ENCODE measurements around the gene ENOSF1.

DNA sequence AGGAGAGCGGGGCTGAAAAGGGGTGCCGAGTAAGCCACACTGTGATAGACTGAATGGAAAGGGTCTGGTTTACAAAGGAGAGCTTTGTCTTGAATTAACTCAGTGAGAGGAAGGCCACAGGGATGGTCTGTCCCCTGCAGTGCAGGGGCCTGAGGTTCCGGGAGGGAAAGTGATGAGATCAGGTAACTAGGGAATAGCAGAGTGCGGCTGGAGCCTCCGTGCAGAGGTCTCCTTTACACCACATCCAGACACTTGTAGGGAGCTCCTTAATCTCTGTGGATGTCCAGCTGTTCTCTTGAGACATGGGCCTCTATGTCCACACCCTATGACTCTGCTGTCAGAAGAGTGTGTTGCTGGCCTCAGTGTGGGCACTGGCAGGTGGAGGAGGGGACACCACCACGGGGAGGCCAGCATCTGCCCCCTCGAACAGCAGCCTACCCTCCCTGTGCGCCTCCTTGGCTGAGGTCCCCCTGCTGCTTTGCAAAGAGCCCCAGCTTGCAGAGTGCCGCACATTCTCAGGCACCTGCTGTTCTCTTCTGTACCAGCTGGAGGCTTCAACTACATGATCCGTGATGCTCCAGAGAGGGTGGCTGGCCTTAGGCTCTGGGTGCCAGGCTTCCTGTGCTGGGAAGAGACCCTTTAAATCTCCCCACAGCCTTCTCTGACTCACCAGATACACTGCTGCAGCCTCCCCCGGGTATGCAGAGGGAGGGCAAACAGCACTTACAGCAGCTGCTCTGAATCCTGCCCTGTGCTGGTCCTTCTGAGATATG is 25.9 kb downstream of the ENOSF1 start:
- no peak for TF ChIP-seq RAD21 (IDR thresholded peaks at IDR 0.05; ENCODE audit: low read length)
- TF ChIP-seq, protein P1, sequence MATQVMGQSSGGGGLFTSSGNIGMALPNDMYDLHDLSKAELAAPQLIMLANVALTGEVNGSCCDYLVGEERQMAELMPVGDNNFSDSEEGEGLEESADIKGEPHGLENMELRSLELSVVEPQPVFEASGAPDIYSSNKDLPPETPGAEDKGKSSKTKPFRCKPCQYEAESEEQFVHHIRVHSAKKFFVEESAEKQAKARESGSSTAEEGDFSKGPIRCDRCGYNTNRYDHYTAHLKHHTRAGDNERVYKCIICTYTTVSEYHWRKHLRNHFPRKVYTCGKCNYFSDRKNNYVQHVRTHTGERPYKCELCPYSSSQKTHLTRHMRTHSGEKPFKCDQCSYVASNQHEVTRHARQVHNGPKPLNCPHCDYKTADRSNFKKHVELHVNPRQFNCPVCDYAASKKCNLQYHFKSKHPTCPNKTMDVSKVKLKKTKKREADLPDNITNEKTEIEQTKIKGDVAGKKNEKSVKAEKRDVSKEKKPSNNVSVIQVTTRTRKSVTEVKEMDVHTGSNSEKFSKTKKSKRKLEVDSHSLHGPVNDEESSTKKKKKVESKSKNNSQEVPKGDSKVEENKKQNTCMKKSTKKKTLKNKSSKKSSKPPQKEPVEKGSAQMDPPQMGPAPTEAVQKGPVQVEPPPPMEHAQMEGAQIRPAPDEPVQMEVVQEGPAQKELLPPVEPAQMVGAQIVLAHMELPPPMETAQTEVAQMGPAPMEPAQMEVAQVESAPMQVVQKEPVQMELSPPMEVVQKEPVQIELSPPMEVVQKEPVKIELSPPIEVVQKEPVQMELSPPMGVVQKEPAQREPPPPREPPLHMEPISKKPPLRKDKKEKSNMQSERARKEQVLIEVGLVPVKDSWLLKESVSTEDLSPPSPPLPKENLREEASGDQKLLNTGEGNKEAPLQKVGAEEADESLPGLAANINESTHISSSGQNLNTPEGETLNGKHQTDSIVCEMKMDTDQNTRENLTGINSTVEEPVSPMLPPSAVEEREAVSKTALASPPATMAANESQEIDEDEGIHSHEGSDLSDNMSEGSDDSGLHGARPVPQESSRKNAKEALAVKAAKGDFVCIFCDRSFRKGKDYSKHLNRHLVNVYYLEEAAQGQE (IDR thresholded peaks at IDR 0.05; ENCODE audit: low read depth, low read length): no peak
- TF ChIP-seq, protein P2, sequence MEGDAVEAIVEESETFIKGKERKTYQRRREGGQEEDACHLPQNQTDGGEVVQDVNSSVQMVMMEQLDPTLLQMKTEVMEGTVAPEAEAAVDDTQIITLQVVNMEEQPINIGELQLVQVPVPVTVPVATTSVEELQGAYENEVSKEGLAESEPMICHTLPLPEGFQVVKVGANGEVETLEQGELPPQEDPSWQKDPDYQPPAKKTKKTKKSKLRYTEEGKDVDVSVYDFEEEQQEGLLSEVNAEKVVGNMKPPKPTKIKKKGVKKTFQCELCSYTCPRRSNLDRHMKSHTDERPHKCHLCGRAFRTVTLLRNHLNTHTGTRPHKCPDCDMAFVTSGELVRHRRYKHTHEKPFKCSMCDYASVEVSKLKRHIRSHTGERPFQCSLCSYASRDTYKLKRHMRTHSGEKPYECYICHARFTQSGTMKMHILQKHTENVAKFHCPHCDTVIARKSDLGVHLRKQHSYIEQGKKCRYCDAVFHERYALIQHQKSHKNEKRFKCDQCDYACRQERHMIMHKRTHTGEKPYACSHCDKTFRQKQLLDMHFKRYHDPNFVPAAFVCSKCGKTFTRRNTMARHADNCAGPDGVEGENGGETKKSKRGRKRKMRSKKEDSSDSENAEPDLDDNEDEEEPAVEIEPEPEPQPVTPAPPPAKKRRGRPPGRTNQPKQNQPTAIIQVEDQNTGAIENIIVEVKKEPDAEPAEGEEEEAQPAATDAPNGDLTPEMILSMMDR (IDR thresholded peaks at IDR 0.05): no peak
- TF ChIP-seq, protein P3, sequence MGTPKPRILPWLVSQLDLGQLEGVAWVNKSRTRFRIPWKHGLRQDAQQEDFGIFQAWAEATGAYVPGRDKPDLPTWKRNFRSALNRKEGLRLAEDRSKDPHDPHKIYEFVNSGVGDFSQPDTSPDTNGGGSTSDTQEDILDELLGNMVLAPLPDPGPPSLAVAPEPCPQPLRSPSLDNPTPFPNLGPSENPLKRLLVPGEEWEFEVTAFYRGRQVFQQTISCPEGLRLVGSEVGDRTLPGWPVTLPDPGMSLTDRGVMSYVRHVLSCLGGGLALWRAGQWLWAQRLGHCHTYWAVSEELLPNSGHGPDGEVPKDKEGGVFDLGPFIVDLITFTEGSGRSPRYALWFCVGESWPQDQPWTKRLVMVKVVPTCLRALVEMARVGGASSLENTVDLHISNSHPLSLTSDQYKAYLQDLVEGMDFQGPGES (IDR thresholded peaks at IDR 0.05; ENCODE audit: low read depth, low read length): no peak
- TF ChIP-seq POLR2AphosphoS5 (IDR thresholded peaks at IDR 0.05; ENCODE audit: low read depth, low read length): no peak
- TF ChIP-seq, protein P4, sequence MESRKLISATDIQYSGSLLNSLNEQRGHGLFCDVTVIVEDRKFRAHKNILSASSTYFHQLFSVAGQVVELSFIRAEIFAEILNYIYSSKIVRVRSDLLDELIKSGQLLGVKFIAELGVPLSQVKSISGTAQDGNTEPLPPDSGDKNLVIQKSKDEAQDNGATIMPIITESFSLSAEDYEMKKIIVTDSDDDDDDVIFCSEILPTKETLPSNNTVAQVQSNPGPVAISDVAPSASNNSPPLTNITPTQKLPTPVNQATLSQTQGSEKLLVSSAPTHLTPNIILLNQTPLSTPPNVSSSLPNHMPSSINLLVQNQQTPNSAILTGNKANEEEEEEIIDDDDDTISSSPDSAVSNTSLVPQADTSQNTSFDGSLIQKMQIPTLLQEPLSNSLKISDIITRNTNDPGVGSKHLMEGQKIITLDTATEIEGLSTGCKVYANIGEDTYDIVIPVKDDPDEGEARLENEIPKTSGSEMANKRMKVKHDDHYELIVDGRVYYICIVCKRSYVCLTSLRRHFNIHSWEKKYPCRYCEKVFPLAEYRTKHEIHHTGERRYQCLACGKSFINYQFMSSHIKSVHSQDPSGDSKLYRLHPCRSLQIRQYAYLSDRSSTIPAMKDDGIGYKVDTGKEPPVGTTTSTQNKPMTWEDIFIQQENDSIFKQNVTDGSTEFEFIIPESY (IDR thresholded peaks at IDR 0.05; ENCODE audit: borderline replicate concordance, low read depth): no peak
- TF ChIP-seq JUND (IDR thresholded peaks at IDR 0.05): no peak
- no peak for TF ChIP-seq EP300 (IDR thresholded peaks at IDR 0.05; ENCODE audit: borderline replicate concordance in 1 of 2, low read depth in 1 of 2, low read length in 1 of 2)
- no peak for TF ChIP-seq GABPA (IDR thresholded peaks at IDR 0.05; ENCODE audit: low read depth)
- TF ChIP-seq RFX5 (IDR thresholded peaks at IDR 0.05; ENCODE audit: low read length): no peak
- no peak for TF ChIP-seq NFIC (IDR thresholded peaks at IDR 0.05; ENCODE audit: borderline replicate concordance)
- TF ChIP-seq MXI1 (IDR thresholded peaks at IDR 0.05; ENCODE audit: low read depth, low read length): no peak
- TF ChIP-seq TEAD4 (IDR thresholded peaks at IDR 0.05; ENCODE audit: borderline replicate concordance, insufficient read depth): no peak
- TF ChIP-seq FOXJ3 (CRISPR knock-in tag; IDR thresholded peaks at IDR 0.05): no peak

Measured in SK-N-SH (cell line).